Lower lobe of right lung (tissue), 2 donors: Measurements from ENCODE around the gene SLC52A3. TPM values are rescaled to one million over a fixed set of nuclear protein-coding genes. Genes with fewer than 3 reads are reported as not detected.

Source experiments
- ATAC-seq, 2 donors: fragments of 200-7000 bp; cut with Tn5 transposase; one replicate each; pipeline ENCODE4 v1.9.1; 2020 to 2022; ENCODE audit warnings: mild to moderate bottlenecking in 2 of 2, moderate library complexity in 2 of 2
- DNase-seq: peaks from one replicate; pipeline ENCODE4 v3.0.0-alpha.2; 2020
- H3K27ac ChIP-seq: fragments of 200-600 bp; one replicate; pipeline ENCODE4 v1.8.0; 2022
- H3K27me3 ChIP-seq: fragments of 200-600 bp; one replicate; pipeline ENCODE4 v1.8.0; 2022; ENCODE audit warnings: low read depth
- H3K36me3 ChIP-seq: fragments of 200-600 bp; one replicate; pipeline ENCODE4 v1.8.0; 2022; ENCODE audit warnings: mild to moderate bottlenecking
- H3K4me1 ChIP-seq: fragments of 200-600 bp; one replicate; pipeline ENCODE4 v1.8.0; 2022
- H3K4me3 ChIP-seq: fragments of 200-600 bp; one replicate; pipeline ENCODE4 v1.8.0; 2022; ENCODE audit warnings: mild to moderate bottlenecking
- H3K9me3 ChIP-seq: fragments of 200-600 bp; one replicate; pipeline ENCODE4 v1.8.0; 2022
- CTCF ChIP-seq: fragments of 200-600 bp; IDR thresholded peaks from one replicate; pipeline ENCODE4 v1.8.0; 2022; ENCODE audit warnings: antibody characterized with exemption, mild to moderate bottlenecking
- intact Hi-C: fragments of 100-400 bp; cut with DNase I; formaldehyde crosslinking; loops from one replicate; pipeline ENCODE4 v1.11.0; 2022
- total RNA-seq: library from RNA; stranded (reverse); fragmentation: NEBNext Ultra II Directional; extraction: Animal tissue kit (Norgen Biotek cat#: 25700); gene quantifications from one replicate; pipeline ENCODE4 v1.2.1, GENCODE V29; 2021
- donor health status: DM: no; HTN: yes; CAD: no; lungs with severe emphysema.

The SLC52A3 gene
- total RNA-seq, 1 donor from 2014 or later: 1.1 TPM

- no peak for TF ChIP-seq CTCF
- Histone ChIP-seq H3K27ac (no peak overlapping the region), H3K27me3 (peaks cover 4% of the 10 kb centered on the region), H3K36me3 (no peaks in the 10 kb centered on the region), H3K4me1 (no peaks in the 10 kb centered on the region), H3K4me3 (no peak overlapping the region), H3K9me3 (no peaks in the 10 kb centered on the region)
- DNase-seq: no peak
- intact Hi-C loops: no loop called here
- no peak for ATAC-seq
Measured at GRCh38 chr20:750801-751200, 17.5 kb downstream of the SLC52A3 start.

- H3K9me3 ChIP-seq: no peaks in the 10 kb centered on the region
- no peaks in the 10 kb centered on the region for H3K4me1 ChIP-seq
- intact Hi-C loops: no loop called here
- H3K4me3 ChIP-seq: no peak overlapping the region
- ATAC-seq (no peak), DNase-seq (no peak)
- H3K27me3 ChIP-seq: no peaks in the 10 kb centered on the region
- no peak overlapping the region for H3K27ac ChIP-seq
- H3K36me3 ChIP-seq: no peaks in the 10 kb centered on the region
- no peak for TF ChIP-seq CTCF
Measured at GRCh38 chr20:745683-746301, 22.5 kb downstream of the SLC52A3 start.

GRCh38 chr20:742156-742555 lies 26.1 kb downstream of the SLC52A3 start:
- no peak overlapping the region for H3K4me3 ChIP-seq
- no peak for TF ChIP-seq CTCF
- H3K27me3 ChIP-seq: no peaks in the 10 kb centered on the region
- no peak overlapping the region for H3K27ac ChIP-seq
- H3K4me1 ChIP-seq: no peaks in the 10 kb centered on the region
- DNase-seq (no peak), ATAC-seq (no peak)
- no peaks in the 10 kb centered on the region for H3K9me3 ChIP-seq
- intact Hi-C loops: no loop called here
- H3K36me3 ChIP-seq: no peaks in the 10 kb centered on the region

GRCh38 chr20:741620-742019 lies 26.7 kb downstream of the SLC52A3 start:
- ATAC-seq: no peak
- TF ChIP-seq CTCF: no peak
- Histone ChIP-seq H3K9me3 (no peaks in the 10 kb centered on the region), H3K27me3 (no peaks in the 10 kb centered on the region), H3K27ac (no peak overlapping the region), H3K4me1 (no peaks in the 10 kb centered on the region), H3K36me3 (no peaks in the 10 kb centered on the region), H3K4me3 (no peak overlapping the region)
- intact Hi-C loops: no loop called here
- DNase-seq: no peak

- no peaks in the 10 kb centered on the region for H3K4me1 ChIP-seq
- no peaks in the 10 kb centered on the region for H3K9me3 ChIP-seq
- no peak for TF ChIP-seq CTCF
- ATAC-seq (no peak), DNase-seq (no peak)
- intact Hi-C loops: no loop called here
- no peak overlapping the region for H3K27ac ChIP-seq
- no peaks in the 10 kb centered on the region for H3K36me3 ChIP-seq
- H3K27me3 ChIP-seq: no peaks in the 10 kb centered on the region
- H3K4me3 ChIP-seq: no peak overlapping the region
Measured at GRCh38 chr20:740162-740561, 28.1 kb downstream of the SLC52A3 start.
